Measurements from ENCODE around the gene BAG2.
A peak's percentile ranks its signal among the peaks of the same experiment; 100 is the strongest.

Gene BAG2

GRCh38 chr6:57172136-57173055, at the start of gene BAG2:
Gene BAG2 (plus strand): TSS chr6:57172326. CDS start chr6:57172698, 372 bp downstream.
- peak; percentile 78 to 84 for DNase-seq (ENCODE audit: low read depth in 2 of 2)

- no peak for DNase-seq (ENCODE audit: low read depth in 2 of 2)
Observed at GRCh38 chr6:57123111-57123510, 49.0 kb upstream of the BAG2 start.

GRCh38 chr6:57127763-57128162, 44.4 kb upstream of the BAG2 start:
- DNase-seq (ENCODE audit: low read depth in 2 of 2) = no peak

GRCh38 chr6:57130661-57131177, 41.4 kb upstream of the BAG2 start:
- no peak for DNase-seq (ENCODE audit: low read depth in 2 of 2)

GRCh38 chr6:57134954-57135353, 37.2 kb upstream of the BAG2 start:
- no peak for DNase-seq (ENCODE audit: low read depth in 2 of 2)

- DNase-seq (ENCODE audit: low read depth in 2 of 2) = no peak
Observed at GRCh38 chr6:57135885-57136284, 36.2 kb upstream of the BAG2 start.

GRCh38 chr6:57137350-57137749, 34.8 kb upstream of the BAG2 start:
- no peak for DNase-seq (ENCODE audit: low read depth in 2 of 2)

GRCh38 chr6:57138026-57138425, 34.1 kb upstream of the BAG2 start:
- DNase-seq (ENCODE audit: low read depth in 2 of 2) = no peak

GRCh38 chr6:57141451-57142177, 30.5 kb upstream of the BAG2 start:
- no peak for DNase-seq (ENCODE audit: low read depth in 2 of 2)

- DNase-seq (ENCODE audit: low read depth in 2 of 2) = no peak
Observed at GRCh38 chr6:57142178-57142525, 30.0 kb upstream of the BAG2 start.

- no peak for DNase-seq (ENCODE audit: low read depth in 2 of 2)
Observed at GRCh38 chr6:57143690-57144089, 28.4 kb upstream of the BAG2 start.

- DNase-seq (ENCODE audit: low read depth in 2 of 2) = no peak
Observed at GRCh38 chr6:57147401-57147800, 24.7 kb upstream of the BAG2 start.

GRCh38 chr6:57147955-57148858, 23.9 kb upstream of the BAG2 start:
- no peak for DNase-seq (ENCODE audit: low read depth in 2 of 2)

- DNase-seq (ENCODE audit: low read depth in 2 of 2) = no peak
Observed at GRCh38 chr6:57158658-57159057, 13.5 kb upstream of the BAG2 start.

GRCh38 chr6:57159127-57159526, 13.0 kb upstream of the BAG2 start:
- no peak for DNase-seq (ENCODE audit: low read depth in 2 of 2)

- DNase-seq (ENCODE audit: low read depth in 2 of 2) = no peak
Observed at GRCh38 chr6:57162028-57162427, 10.1 kb upstream of the BAG2 start.

- DNase-seq (ENCODE audit: low read depth in 2 of 2) = no peak
Observed at GRCh38 chr6:57162516-57162915, 9.6 kb upstream of the BAG2 start.

- no peak for DNase-seq (ENCODE audit: low read depth in 2 of 2)
Observed at GRCh38 chr6:57163956-57164355, 8.2 kb upstream of the BAG2 start.

GRCh38 chr6:57165080-57165479, 7.0 kb upstream of the BAG2 start:
- no peak for DNase-seq (ENCODE audit: low read depth in 2 of 2)

- DNase-seq (ENCODE audit: low read depth in 2 of 2) = peak in 1 of 2 donors; percentile 11
Observed at GRCh38 chr6:57173056-57173885, 1.1 kb downstream of the BAG2 start.

Measured in stimulated activated CD4-positive, alpha-beta T cell treated with anti-CD3 and anti-CD28 coated beads, Interleukin-1b, Interleukin-23, amount 100 ng/mL, for 4 hours (primary cell).